PC-9 (cell line): ENCODE results near the gene DIAPH2. TPM values are rescaled to one million over a fixed set of nuclear protein-coding genes. Genes with fewer than 3 reads are reported as not detected.

Experiments
- BruUV-seq: library from RNA; stranded (reverse); fragments of 400-500 nt; replicated peaks from 2 replicates; lab custom pipeline; 2021; lab: Mats Ljungman, UMichigan
- CTCF ChIA-PET: fragments of 300-600 bp; sonication (Branson Sonifier 250); formaldehyde crosslinking; loops from one replicate; lab custom pipeline; 2022; ENCODE audit warnings: antibody characterized with exemption; lab: Charles Lee
- POLR2A ChIA-PET: fragments of 300-600 bp; sonication (Branson Sonifier 250); formaldehyde crosslinking; loops from one replicate; lab custom pipeline; 2022; ENCODE audit warnings: antibody characterized with exemption; ENCODE audit not compliant: unreplicated experiment; lab: Charles Lee
- DNase-seq, 2 experiments: peaks; one replicate each; pipeline versions ENCODE4 v3.0.0 to v3.0.0-alpha.2; 2015 to 2022; ENCODE audit warnings: mixed read lengths in 1 of 2
- H2AFZ ChIP-seq: fragments of 200-600 bp; sonication (generic); 2 replicates; pipeline ENCODE4 v1.8.1; 2017; ENCODE audit warnings: antibody characterized with exemption
- H3F3A ChIP-seq: fragments of 200-600 bp; sonication (generic); 2 replicates; pipeline ENCODE4 v1.8.1; 2017; ENCODE audit warnings: antibody characterized with exemption, mild to moderate bottlenecking, low read depth; ENCODE audit not compliant: insufficient read depth
- H3K27ac ChIP-seq: fragments of 200-600 bp; sonication (generic); 2 replicates; pipeline ENCODE4 v1.6.1; 2016; ENCODE audit warnings: mixed run types
- H3K27me3 ChIP-seq: fragments of 200-600 bp; sonication (generic); 2 replicates; pipeline ENCODE4 v1.6.1; 2016; ENCODE audit warnings: low read depth, mixed run types; ENCODE audit not compliant: insufficient read depth
- H3K36me3 ChIP-seq: fragments of 200-600 bp; sonication (generic); 2 replicates; pipeline ENCODE4 v1.6.1; 2016; ENCODE audit warnings: low read depth, mixed run types
- H3K4me1 ChIP-seq: fragments of 200-600 bp; sonication (generic); replicated peaks from 2 replicates; pipeline ENCODE4 v1.6.1; 2016; ENCODE audit warnings: mixed run types; ENCODE audit not compliant: insufficient read depth
- H3K4me2 ChIP-seq: fragments of 200-600 bp; sonication (generic); 2 replicates; pipeline ENCODE4 v1.6.1; 2017; ENCODE audit warnings: mixed run types
- H3K4me3 ChIP-seq: fragments of 200-600 bp; sonication (generic); 2 replicates; pipeline ENCODE4 v1.6.1; 2016; ENCODE audit warnings: mixed run types
- H3K79me2 ChIP-seq: fragments of 200-600 bp; sonication (generic); 2 replicates; pipeline ENCODE4 v1.6.1; 2017; ENCODE audit warnings: low read depth, mixed run types
- H3K9me2 ChIP-seq: fragments of 200-600 bp; sonication (generic); 2 replicates; pipeline ENCODE4 v1.8.1; 2017; ENCODE audit warnings: mild to moderate bottlenecking; ENCODE audit not compliant: insufficient read depth
- H3K9me3 ChIP-seq: fragments of 200-600 bp; sonication (generic); 2 replicates; pipeline ENCODE4 v1.8.1; 2016; ENCODE audit warnings: low read depth; ENCODE audit not compliant: insufficient read depth
- H4K20me1 ChIP-seq: fragments of 200-600 bp; sonication (generic); 2 replicates; pipeline ENCODE4 v1.8.1; 2017; ENCODE audit not compliant: insufficient read depth
- CTCF ChIP-seq: fragments of 200-600 bp; sonication (generic); conservative IDR thresholded peaks from 2 replicates; pipeline ENCODE4 v1.6.1; 2017; ENCODE audit warnings: mixed run types, antibody characterized with exemption, mild to moderate bottlenecking, moderate library complexity
- EZH2 ChIP-seq: fragments of 200-600 bp; sonication (generic); IDR thresholded peaks from 2 replicates; pipeline ENCODE4 v1.8.0; 2017; ENCODE audit warnings: antibody characterized with exemption, low read depth
- intact Hi-C: fragments of 100-400 bp; cut with micrococcal nuclease; formaldehyde crosslinking; loops from one replicate; pipeline ENCODE4 v1.10.0; 2022; ENCODE audit not compliant: unreplicated experiment
- total RNA-seq: library from RNA; stranded (reverse); gene quantifications from 2 replicates; pipeline ENCODE4 v1.2.3, GENCODE V29; 2021

The DIAPH2 gene
- total RNA-seq, 1 experiment from 2014 or later: 12.0 TPM

DNA sequence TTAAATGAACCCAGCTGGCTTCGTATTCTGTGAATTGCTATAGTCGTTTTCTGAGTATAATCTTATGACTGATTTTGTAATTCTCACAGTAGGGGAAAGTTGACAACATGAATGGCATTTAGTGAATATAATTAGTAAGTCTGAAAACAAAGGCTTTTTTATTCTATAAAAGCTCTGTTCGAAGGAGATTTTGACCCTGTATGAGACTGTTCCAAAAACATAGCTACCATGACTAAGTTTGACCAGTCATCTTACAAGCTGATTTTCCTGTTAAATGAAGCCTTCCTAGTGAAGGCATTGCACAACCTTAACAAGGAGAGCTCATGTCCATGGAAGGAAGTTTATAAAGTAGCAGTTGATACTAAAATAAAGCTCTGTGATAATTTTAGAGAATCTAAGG, 441.4 kb downstream of the DIAPH2 start:
- no peaks in the 10 kb centered on the region for H3K36me3 ChIP-seq
- H3K4me3 ChIP-seq: no peak overlapping the region
- no peak overlapping the region for H3K27ac ChIP-seq
- no peaks in the 10 kb centered on the region for H3K27me3 ChIP-seq
- BruUV-seq: no TSS peak
- H2AFZ ChIP-seq: no peak overlapping the region
- no peak for DNase-seq
- ChIA-PET POLR2A (interaction anchor here (0.7 kb wide), 1 partner anchor 1201 kb away, joined by 3 read pairs; no protein-coding TSS in a partner anchor), CTCF (no interaction called here)
- H3K4me2 ChIP-seq: no peak overlapping the region
- H3K9me3 ChIP-seq: no peaks in the 10 kb centered on the region
- H3K79me2 ChIP-seq: no peaks in the 10 kb centered on the region
- H3K9me2 ChIP-seq: no peaks in the 10 kb centered on the region
- H4K20me1 ChIP-seq: no peaks in the 10 kb centered on the region
- no peak for TF ChIP-seq EZH2
- no peak for TF ChIP-seq CTCF
- intact Hi-C loops: no loop called here
- no peaks in the 10 kb centered on the region for H3K4me1 ChIP-seq
- H3F3A ChIP-seq: no peaks in the 10 kb centered on the region

- Histone ChIP-seq H2AFZ (no peak overlapping the region), H3K79me2 (no peaks in the 10 kb centered on the region), H3K27me3 (no peaks in the 10 kb centered on the region), H3K9me3 (no peaks in the 10 kb centered on the region), H3K4me1 (no peaks in the 10 kb centered on the region), H3K9me2 (no peaks in the 10 kb centered on the region), H3K4me3 (no peak overlapping the region), H4K20me1 (no peaks in the 10 kb centered on the region), H3F3A (no peaks in the 10 kb centered on the region), H3K36me3 (no peaks in the 10 kb centered on the region), H3K4me2 (no peak overlapping the region), H3K27ac (no peak overlapping the region)
- DNase-seq: no peak
- ChIA-PET CTCF (no interaction called here), POLR2A (no interaction called here)
- TF ChIP-seq CTCF (no peak), EZH2 (no peak)
- BruUV-seq: no TSS peak
- intact Hi-C loops: no loop called here
Measured at GRCh38 chrX:97132664-97133415, 448.2 kb downstream of the DIAPH2 start.

DNA sequence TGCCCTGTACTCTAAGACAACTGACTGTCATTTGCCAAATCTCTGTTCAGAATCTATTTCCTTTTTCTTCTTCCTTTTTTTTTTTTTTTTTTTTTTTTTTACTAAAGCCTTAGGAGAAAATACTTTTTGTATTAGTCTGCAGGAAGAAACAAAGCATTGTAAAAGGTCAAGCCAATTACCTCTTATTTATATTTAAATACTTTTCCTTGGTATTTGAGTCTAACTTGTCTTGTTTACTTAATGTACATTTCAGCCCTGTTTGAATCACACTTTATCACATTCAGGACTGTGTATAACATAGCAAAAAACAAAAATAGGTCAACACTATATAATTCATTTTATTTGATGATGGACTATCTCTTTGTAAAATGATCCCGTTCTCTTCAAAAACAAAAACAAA, 461.3 kb downstream of the DIAPH2 start:
- H3K27me3 ChIP-seq: no peaks in the 10 kb centered on the region
- BruUV-seq: no TSS peak
- H3K27ac ChIP-seq: no peak overlapping the region
- no peaks in the 10 kb centered on the region for H3K9me3 ChIP-seq
- no peak overlapping the region for H3K4me3 ChIP-seq
- ChIA-PET CTCF (no interaction called here), POLR2A (no interaction called here)
- H3K36me3 ChIP-seq: no peaks in the 10 kb centered on the region
- no peaks in the 10 kb centered on the region for H3K9me2 ChIP-seq
- H3F3A ChIP-seq: no peaks in the 10 kb centered on the region
- intact Hi-C loops: no loop called here
- H3K4me2 ChIP-seq: no peak overlapping the region
- TF ChIP-seq CTCF: no peak
- TF ChIP-seq EZH2: no peak
- H3K79me2 ChIP-seq: no peaks in the 10 kb centered on the region
- no peaks in the 10 kb centered on the region for H3K4me1 ChIP-seq
- H2AFZ ChIP-seq: no peak overlapping the region
- peak in 1 of 2 experiments; percentile 43 for DNase-seq
- no peaks in the 10 kb centered on the region for H4K20me1 ChIP-seq
